Suprapubic skin (tissue), 4 donors: ENCODE data around the gene DRP2.

Source experiments
- CTCF ChIP-seq, 2 donors: fragments of 200-600 bp in 1 of 2; fragments of 450-650 bp in 1 of 2; sonication (generic) in 1 of 2; IDR thresholded peaks; one replicate each; pipeline ENCODE4 v1.5.1; 2016 to 2019; ENCODE audit warnings: antibody characterized with exemption in 2 of 2, mild to moderate bottlenecking in 1 of 2, moderate library complexity in 1 of 2
- EP300 ChIP-seq: sonication (generic); formaldehyde crosslinking; IDR thresholded peaks from one replicate; pipeline ENCODE4 v1.6.1; 2017; ENCODE audit warnings: antibody characterized with exemption
- POLR2A ChIP-seq, 2 donors: fragments of 450-650 bp; IDR thresholded peaks; one replicate each; pipeline ENCODE4 v1.6.1; 2017; ENCODE audit warnings: antibody characterized with exemption in 2 of 2, mild to moderate bottlenecking in 2 of 2, moderate library complexity in 2 of 2
- POLR2AphosphoS5 ChIP-seq, 3 donors: sonication (generic); formaldehyde crosslinking; IDR thresholded peaks; one replicate each; pipeline ENCODE4 v1.6.1; 2017; ENCODE audit warnings: antibody characterized with exemption in 3 of 3

GRCh38 chrX:101210630-101211029, 9.0 kb upstream of the DRP2 start:
- TF ChIP-seq CTCF (IDR thresholded peaks at IDR 0.05) (no peak), POLR2A (IDR thresholded peaks at IDR 0.05) (no peak), EP300 (no peak), POLR2AphosphoS5 (IDR thresholded peaks at IDR 0.05) (no peak)
